HepG2 (cell line): ENCODE results near the gene ATL2. TPM values are rescaled to one million over a fixed set of nuclear protein-coding genes. Genes with fewer than 3 reads are reported as not detected.

Source experiments
- ARID5B ChIP-seq: IDR thresholded peaks from 2 replicates; pipeline ENCODE4 v1.4.0; 2020; ENCODE audit warnings: mild to moderate bottlenecking, missing genetic modification reagents
- CBFB ChIP-seq: sonication (generic); formaldehyde crosslinking; IDR thresholded peaks from 2 replicates; pipeline ENCODE4 v1.4.0; 2020; ENCODE audit warnings: missing genetic modification reagents
- ELF3 ChIP-seq: IDR thresholded peaks from 2 replicates; pipeline ENCODE4 v1.6.1; 2016; ENCODE audit warnings: missing genetic modification reagents, missing compliant biosample characterization
- FOXK1 ChIP-seq: sonication (generic); formaldehyde crosslinking; IDR thresholded peaks from 2 replicates; pipeline ENCODE4 v1.4.0; 2020; ENCODE audit warnings: low read depth, missing genetic modification reagents, borderline replicate concordance
- GFI1 ChIP-seq: sonication (generic); formaldehyde crosslinking; IDR thresholded peaks from 2 replicates; pipeline ENCODE4 v1.5.0; 2020; ENCODE audit warnings: missing genetic modification reagents, mild to moderate bottlenecking, borderline replicate concordance
- HDAC1 ChIP-seq: sonication (generic); formaldehyde crosslinking; IDR thresholded peaks from 2 replicates; pipeline ENCODE4 v1.5.1; 2020; ENCODE audit warnings: mild to moderate bottlenecking, missing genetic modification reagents
- HNRNPL ChIP-seq: fragments of 200-400 bp; formaldehyde crosslinking; IDR thresholded peaks from 2 replicates; pipeline ENCODE4 v1.6.1; 2017; ENCODE audit warnings: mild to moderate bottlenecking, low read depth, low read length
- HOXA5 ChIP-seq: sonication (generic); formaldehyde crosslinking; IDR thresholded peaks from 2 replicates; pipeline ENCODE4 v1.4.0; 2020; ENCODE audit warnings: missing genetic modification reagents
- KLF16 ChIP-seq, 2 experiments: sonication (generic) in 1 of 2; formaldehyde crosslinking in 1 of 2; IDR thresholded peaks; 2 replicates each; pipeline versions ENCODE4 v1.6.1 to v1.8.0; 2016 to 2023; ENCODE audit warnings: missing genetic modification reagents in 2 of 2, missing compliant biosample characterization in 1 of 2
- MED8 ChIP-seq: sonication (generic); formaldehyde crosslinking; IDR thresholded peaks from 2 replicates; pipeline ENCODE4 v1.8.1; 2023; ENCODE audit warnings: mild to moderate bottlenecking, missing genetic modification reagents; ENCODE audit not compliant: insufficient replicate concordance
- MEIS2 ChIP-seq: sonication (generic); formaldehyde crosslinking; IDR thresholded peaks from 2 replicates; pipeline ENCODE4 v1.9.0; 2021; ENCODE audit warnings: mild to moderate bottlenecking, missing genetic modification reagents
- PATZ1 ChIP-seq: sonication (generic); formaldehyde crosslinking; IDR thresholded peaks from 2 replicates; pipeline ENCODE4 v1.4.0; 2020; ENCODE audit warnings: missing genetic modification reagents
- SATB2 ChIP-seq: sonication (generic); formaldehyde crosslinking; IDR thresholded peaks from 2 replicates; pipeline ENCODE4 v1.5.0; 2020; ENCODE audit warnings: missing genetic modification reagents
- SRSF4 ChIP-seq: fragments of 200-400 bp; formaldehyde crosslinking; IDR thresholded peaks from one replicate; pipeline ENCODE4 v1.6.1; 2018; ENCODE audit warnings: mild to moderate bottlenecking, low read depth, low read length, moderate library complexity; ENCODE audit not compliant: poor library complexity, severe bottlenecking
- TBX2 ChIP-seq: sonication (generic); formaldehyde crosslinking; IDR thresholded peaks from 2 replicates; pipeline ENCODE4 v1.5.0; 2020; ENCODE audit warnings: missing genetic modification reagents, mild to moderate bottlenecking, borderline replicate concordance
- TFDP2 ChIP-seq: sonication (generic); formaldehyde crosslinking; IDR thresholded peaks from 2 replicates; pipeline ENCODE4 v1.4.0; 2020; ENCODE audit warnings: missing genetic modification reagents
- ZNF644 ChIP-seq: IDR thresholded peaks from 2 replicates; pipeline ENCODE4 v1.6.1; 2016; ENCODE audit warnings: low read depth
- ZNF768 ChIP-seq: sonication (generic); formaldehyde crosslinking; IDR thresholded peaks from 2 replicates; pipeline ENCODE4 v1.4.0; 2020; ENCODE audit warnings: missing genetic modification reagents
- ZNF770 ChIP-seq: sonication (generic); formaldehyde crosslinking; IDR thresholded peaks from 2 replicates; pipeline ENCODE4 v1.5.0; 2020; ENCODE audit warnings: mild to moderate bottlenecking, missing genetic modification reagents
- ZNF879 ChIP-seq: sonication (generic); formaldehyde crosslinking; IDR thresholded peaks from 2 replicates; pipeline ENCODE4 v1.8.1; 2023; ENCODE audit warnings: missing genetic modification reagents
- polyA plus RNA-seq, 8 experiments: library from polyadenylated mRNA; depleted of rRNA in 3 of 8; stranded (reverse) in 7 of 8; unstranded in 1 of 8; fragments of >200 nt; fragmentation: Illumina TruSeq in 4 of 8; extraction: Trizol in 4 of 8; gene quantifications; 2 replicates each; pipeline versions ENCODE4 v1.2.1 to v1.2.3, GENCODE V29; 2011 to 2016; ENCODE audit warnings: low read depth in 4 of 8, missing spikeins in 1 of 8, mixed read lengths in 1 of 8; ENCODE audit not compliant: insufficient read depth in 1 of 8
- total RNA-seq, 5 experiments: library from RNA; depleted of rRNA; stranded (reverse); fragments of >200 nt; fragmentation: Illumina TruSeq; extraction: Trizol; gene quantifications; 2 replicates each; pipeline ENCODE4 v1.2.3, GENCODE V29; 2016; ENCODE audit warnings: low read depth in 1 of 5

ATL2 gene
- total and polyA plus RNA-seq, 2 of the 13 experiments (the other 11 are each of a cell fraction or from before 2014, with no cell fraction given): 56.5 to 119 TPM

- TF ChIP-seq SRSF4: no peak
- TF ChIP-seq HNRNPL: no peak
- no peak for TF ChIP-seq ZNF768
- no peak for TF ChIP-seq ZNF879
- peak; percentile 64 for TF ChIP-seq ARID5B (CRISPR knock-in tag)
- no peak for TF ChIP-seq HOXA5 (CRISPR knock-in tag)
- peak; percentile 51 for TF ChIP-seq HDAC1
- TF ChIP-seq KLF16 (CRISPR knock-in tag; IDR thresholded peaks at IDR 0.05): peak in 1 of 2 experiments; percentile 21; a peak in 1 of 4 replicates
- 0 out of 2 replicates have a peak, but pooled peaks have one; percentile 27 for TF ChIP-seq CBFB (CRISPR knock-in tag)
- 0 out of 2 replicates have a peak, but pooled peaks have one; percentile 20 for TF ChIP-seq TFDP2 (CRISPR knock-in tag)
- TF ChIP-seq FOXK1 (CRISPR knock-in tag): 0 out of 2 replicates have a peak, but pooled peaks have one; percentile 38
- TF ChIP-seq ELF3 (CRISPR knock-in tag): 0 out of 2 replicates have a peak, but pooled peaks have one; percentile 21
- TF ChIP-seq MED8 (CRISPR knock-in tag): peak; percentile 2
- no peak for TF ChIP-seq MEIS2 (CRISPR knock-in tag)
- 0 out of 2 replicates have a peak, but pooled peaks have one; percentile 8 for TF ChIP-seq ZNF770 (CRISPR knock-in tag)
- TF ChIP-seq GFI1: peak; percentile 44; the same call in 1 of the 2 replicates
- TF ChIP-seq ZNF644 (CRISPR knock-in tag): 0 out of 2 replicates have a peak, but pooled peaks have one; percentile 21
- TF ChIP-seq TBX2 (CRISPR knock-in tag): peak; percentile 55; the same call in 1 of the 2 replicates
- TF ChIP-seq PATZ1 (CRISPR knock-in tag): peak; percentile 56; the same call in 1 of the 2 replicates
- TF ChIP-seq SATB2 (CRISPR knock-in tag): no peak
These were observed 3.5 kb upstream of the ATL2 start (continued) for GRCh38 chr2:38380397-38381130.
